ENCODE results near the gene NATD1.

- TF ChIP-seq, protein P1, sequence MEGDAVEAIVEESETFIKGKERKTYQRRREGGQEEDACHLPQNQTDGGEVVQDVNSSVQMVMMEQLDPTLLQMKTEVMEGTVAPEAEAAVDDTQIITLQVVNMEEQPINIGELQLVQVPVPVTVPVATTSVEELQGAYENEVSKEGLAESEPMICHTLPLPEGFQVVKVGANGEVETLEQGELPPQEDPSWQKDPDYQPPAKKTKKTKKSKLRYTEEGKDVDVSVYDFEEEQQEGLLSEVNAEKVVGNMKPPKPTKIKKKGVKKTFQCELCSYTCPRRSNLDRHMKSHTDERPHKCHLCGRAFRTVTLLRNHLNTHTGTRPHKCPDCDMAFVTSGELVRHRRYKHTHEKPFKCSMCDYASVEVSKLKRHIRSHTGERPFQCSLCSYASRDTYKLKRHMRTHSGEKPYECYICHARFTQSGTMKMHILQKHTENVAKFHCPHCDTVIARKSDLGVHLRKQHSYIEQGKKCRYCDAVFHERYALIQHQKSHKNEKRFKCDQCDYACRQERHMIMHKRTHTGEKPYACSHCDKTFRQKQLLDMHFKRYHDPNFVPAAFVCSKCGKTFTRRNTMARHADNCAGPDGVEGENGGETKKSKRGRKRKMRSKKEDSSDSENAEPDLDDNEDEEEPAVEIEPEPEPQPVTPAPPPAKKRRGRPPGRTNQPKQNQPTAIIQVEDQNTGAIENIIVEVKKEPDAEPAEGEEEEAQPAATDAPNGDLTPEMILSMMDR (IDR thresholded peaks at IDR 0.05), result no peak
- no peak for TF ChIP-seq POLR2A (IDR thresholded peaks at IDR 0.05)
Measured at GRCh38 chr17:21199311-21199710, 53.9 kb downstream of the NATD1 start.
